ENCODE data around the gene FNIP1.

DNA sequence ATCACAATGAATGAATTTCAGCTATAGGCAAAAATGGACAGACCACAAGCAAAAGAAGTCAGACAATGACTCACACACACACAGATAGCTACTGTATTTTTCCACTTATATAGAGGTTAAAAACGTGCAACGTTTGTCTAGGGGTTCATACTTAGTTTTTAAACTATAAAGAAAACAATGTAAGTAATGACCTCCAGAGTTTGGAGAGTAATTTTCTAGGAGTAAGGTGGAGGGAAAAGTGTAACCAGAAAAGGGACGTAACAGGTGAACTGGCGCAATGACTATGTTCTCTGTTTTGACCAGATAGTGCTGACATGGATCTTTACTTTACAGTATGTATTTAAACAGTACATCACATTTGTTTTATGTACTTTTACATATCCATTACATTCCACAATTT lies 51.1 kb downstream of the FNIP1 start:
- TF ChIP-seq EZH2 (IDR thresholded peaks at IDR 0.05; ENCODE audit: insufficient read depth, poor library complexity, severe bottlenecking) (no peak), EZH2phosphoT487 (IDR thresholded peaks at IDR 0.05; ENCODE audit: insufficient read depth, low read depth) (no peak)

All from GM23248 (cell line).